SK-N-SH (cell line): ENCODE measurements around the gene ZNF683. TPM values are rescaled to one million over a fixed set of nuclear protein-coding genes. Genes with fewer than 3 reads are reported as not detected.

Experiments used
- CTCF ChIA-PET: fragments of 300-600, 350-600 bp; formaldehyde crosslinking; extraction: SDS; loops from one replicate; lab custom pipeline; 2021; lab: Yijun Ruan, JAX
- POLR2A ChIA-PET: fragments of 350-600 bp; sonication (Branson Sonifier 250); formaldehyde crosslinking; extraction: SDS; loops from one replicate; lab custom pipeline; 2020; ENCODE audit warnings: antibody characterized with exemption, inconsistent platforms; lab: Yijun Ruan, JAX
- DNase-seq: peaks from one replicate; pipeline ENCODE4 v3.0.0; 2012
- H2AFZ ChIP-seq: fragments of 200-600 bp; sonication (generic); 2 replicates; pipeline ENCODE4 v1.8.1; 2016; ENCODE audit warnings: antibody characterized with exemption, mild to moderate bottlenecking, low read depth
- H3F3A ChIP-seq: fragments of 200-600 bp; sonication (generic); replicated peaks from 2 replicates; pipeline ENCODE3; 2016; ENCODE audit warnings: antibody characterized with exemption, mild to moderate bottlenecking; ENCODE audit not compliant: insufficient read depth
- H3K27ac ChIP-seq, 2 experiments: fragments of 200-500 bp in 1 of 2; fragments of 200-600 bp in 1 of 2; sonication (Bioruptor generic) in 1 of 2; sonication (generic), shearing (Covaris generic) in 1 of 2; 2 replicates each; pipeline versions ENCODE4 v1.5.1 to v1.6.1; 2014 to 2016; ENCODE audit warnings: low read depth in 2 of 2, inconsistent platforms in 1 of 2, low read length in 1 of 2, mild to moderate bottlenecking in 1 of 2, mixed read lengths in 1 of 2
- H3K27me3 ChIP-seq: fragments of 200-600 bp; sonication (generic), shearing (Covaris generic); 2 replicates; pipeline ENCODE4 v1.6.1; 2016; ENCODE audit warnings: mixed run types; ENCODE audit not compliant: insufficient read depth
- H3K36me3 ChIP-seq, 2 experiments: fragments of 200-500 bp in 1 of 2; fragments of 200-600 bp in 1 of 2; sonication (Bioruptor generic) in 1 of 2; sonication (generic) in 1 of 2; replicated peaks in 1 of 2; 2 replicates each; pipeline versions ENCODE3 to v1.5.1; 2014 to 2016; ENCODE audit warnings: low read length in 1 of 2, mild to moderate bottlenecking in 1 of 2; ENCODE audit not compliant: insufficient read depth in 2 of 2, control insufficient read depth in 1 of 2
- H3K4me1 ChIP-seq, 2 experiments: fragments of 200-500 bp in 1 of 2; fragments of 200-600 bp in 1 of 2; sonication (Bioruptor generic) in 1 of 2; sonication (generic), shearing (Covaris generic) in 1 of 2; 2 replicates each; pipeline versions ENCODE4 v1.5.1 to v1.6.1; 2014 to 2016; ENCODE audit warnings: low read depth in 1 of 2, low read length in 1 of 2, mixed run types in 1 of 2; ENCODE audit not compliant: insufficient read depth in 2 of 2, control insufficient read depth in 1 of 2
- H3K4me2 ChIP-seq: fragments of 200-600 bp; sonication (generic), shearing (Covaris generic); 2 replicates; pipeline ENCODE4 v1.6.1; 2017; ENCODE audit warnings: mixed run types
- H3K4me3 ChIP-seq, 2 experiments: fragments of 200-500 bp in 1 of 2; fragments of 200-600 bp in 1 of 2; sonication (Bioruptor generic) in 1 of 2; sonication (generic), shearing (Covaris generic) in 1 of 2; 2 replicates each; pipeline versions ENCODE4 v1.5.1 to v1.8.1; 2014 to 2016; ENCODE audit warnings: low read depth in 2 of 2, inconsistent platforms in 1 of 2, low read length in 1 of 2, mild to moderate bottlenecking in 1 of 2, mixed read lengths in 1 of 2, moderate library complexity in 1 of 2
- H3K79me2 ChIP-seq: fragments of 200-600 bp; sonication (generic); 2 replicates; pipeline ENCODE4 v1.8.1; 2017; ENCODE audit warnings: mild to moderate bottlenecking; ENCODE audit not compliant: insufficient read depth
- H3K9ac ChIP-seq: fragments of 200-600 bp; sonication (generic); 2 replicates; pipeline ENCODE4 v1.6.1; 2017; ENCODE audit warnings: mixed run types
- H3K9me2 ChIP-seq: fragments of 200-600 bp; sonication (generic); 2 replicates; pipeline ENCODE4 v1.6.1; 2017; ENCODE audit warnings: mixed run types
- H3K9me3 ChIP-seq: fragments of 200-600 bp; sonication (generic); 2 replicates; pipeline ENCODE4 v1.6.1; 2017; ENCODE audit warnings: mixed run types, mild to moderate bottlenecking, moderate library complexity
- H4K20me1 ChIP-seq: fragments of 200-600 bp; sonication (generic); 2 replicates; pipeline ENCODE4 v1.6.1; 2017; ENCODE audit warnings: mild to moderate bottlenecking, mixed run types; ENCODE audit not compliant: insufficient read depth
- EP300 ChIP-seq, 2 experiments: IDR thresholded peaks; 2 replicates each; pipeline versions ENCODE4 v1.4.0 to v1.6.1; 2012; ENCODE audit warnings: borderline replicate concordance in 1 of 2, low read depth in 1 of 2, low read length in 1 of 2
- EZH2phosphoT487 ChIP-seq: fragments of 200-600 bp; sonication (generic); IDR thresholded peaks from 2 replicates; pipeline ENCODE4 v1.6.1; 2017; ENCODE audit warnings: low read depth, mixed run types, mild to moderate bottlenecking, antibody characterized with exemption, moderate library complexity, borderline replicate concordance
- FOSL2 ChIP-seq: IDR thresholded peaks from 2 replicates; pipeline ENCODE4 v1.4.0; 2012; ENCODE audit warnings: low read depth, mild to moderate bottlenecking, moderate library complexity, borderline replicate concordance
- FOXJ3 ChIP-seq: sonication (generic); formaldehyde crosslinking; IDR thresholded peaks from 2 replicates; pipeline ENCODE4 v1.5.1; 2020; ENCODE audit warnings: mild to moderate bottlenecking, missing genetic modification reagents
- GABPA ChIP-seq: IDR thresholded peaks from 2 replicates; pipeline ENCODE4 v1.4.0; 2012; ENCODE audit warnings: low read depth, mild to moderate bottlenecking
- GATA2 ChIP-seq: sonication (generic); formaldehyde crosslinking; IDR thresholded peaks from 2 replicates; pipeline ENCODE4 v1.5.0; 2020; ENCODE audit warnings: mild to moderate bottlenecking, missing genetic modification reagents
- JUND ChIP-seq: IDR thresholded peaks from 2 replicates; pipeline ENCODE4 v1.4.0; 2012
- NFIC ChIP-seq: IDR thresholded peaks from 2 replicates; pipeline ENCODE4 v1.4.0; 2012; ENCODE audit warnings: borderline replicate concordance
- POLR2AphosphoS5 ChIP-seq: IDR thresholded peaks from 2 replicates; pipeline ENCODE4 v1.6.1; 2012; ENCODE audit warnings: low read depth, low read length
- RAD21 ChIP-seq: IDR thresholded peaks from 2 replicates; pipeline ENCODE4 v1.6.1; 2012; ENCODE audit warnings: mild to moderate bottlenecking, low read length
- RFX5 ChIP-seq: IDR thresholded peaks from 2 replicates; pipeline ENCODE4 v1.6.1; 2012; ENCODE audit warnings: mild to moderate bottlenecking, improper control_type of control experiment, low read length
- TAF1 ChIP-seq: IDR thresholded peaks from 2 replicates; pipeline ENCODE4 v1.6.1; 2012; ENCODE audit warnings: low read depth, mild to moderate bottlenecking, low read length, moderate library complexity, borderline replicate concordance
- TCF12 ChIP-seq: IDR thresholded peaks from 2 replicates; pipeline ENCODE4 v1.4.0; 2012
- TEAD4 ChIP-seq: IDR thresholded peaks from 2 replicates; pipeline ENCODE4 v1.4.0; 2012; ENCODE audit warnings: mild to moderate bottlenecking, borderline replicate concordance; ENCODE audit not compliant: insufficient read depth
- YY1 ChIP-seq: IDR thresholded peaks from 2 replicates; pipeline ENCODE4 v1.4.0; 2012; ENCODE audit warnings: low read depth, mild to moderate bottlenecking
- WGBS: methylation state at CpG from one replicate; pipeline ENCODE4 v1.1.6; 2017; ENCODE audit warnings: low lambda C conversion rate; 5-methylcytosine and 5-hydroxymethylcytosine counted together
- polyA plus RNA-seq, 3 experiments: library from polyadenylated mRNA; depleted of rRNA; stranded (reverse); fragments of >200 nt; gene quantifications; 2 replicates each; pipeline ENCODE4 v1.2.3, GENCODE V29; 2012
- TF ChIP-seq, protein P1 (sequence below): fragments of 150-350 bp; IDR thresholded peaks from 2 replicates; pipeline ENCODE4 v1.6.1; 2017; ENCODE audit warnings: antibody characterized with exemption, low read length, low read depth, borderline replicate concordance
- TF ChIP-seq, protein P2 (sequence below): IDR thresholded peaks from 2 replicates; pipeline ENCODE4 v1.4.0; 2012; ENCODE audit warnings: low read depth, borderline replicate concordance
- TF ChIP-seq, protein P3 (sequence below): IDR thresholded peaks from 2 replicates; pipeline ENCODE4 v1.4.0; 2012; ENCODE audit warnings: low read depth, borderline replicate concordance
- TF ChIP-seq, protein P4 (sequence below): fragments of 150-350 bp; IDR thresholded peaks from 2 replicates; pipeline ENCODE4 v1.6.1; 2016; ENCODE audit warnings: mild to moderate bottlenecking, low read depth, low read length
- TF ChIP-seq, protein P5 (sequence below): IDR thresholded peaks from 2 replicates; pipeline ENCODE4; 2012

Gene ZNF683
- polyA plus RNA-seq, 1 of the 3 experiments (the other 2 are of a cell fraction): not detected

DNA sequence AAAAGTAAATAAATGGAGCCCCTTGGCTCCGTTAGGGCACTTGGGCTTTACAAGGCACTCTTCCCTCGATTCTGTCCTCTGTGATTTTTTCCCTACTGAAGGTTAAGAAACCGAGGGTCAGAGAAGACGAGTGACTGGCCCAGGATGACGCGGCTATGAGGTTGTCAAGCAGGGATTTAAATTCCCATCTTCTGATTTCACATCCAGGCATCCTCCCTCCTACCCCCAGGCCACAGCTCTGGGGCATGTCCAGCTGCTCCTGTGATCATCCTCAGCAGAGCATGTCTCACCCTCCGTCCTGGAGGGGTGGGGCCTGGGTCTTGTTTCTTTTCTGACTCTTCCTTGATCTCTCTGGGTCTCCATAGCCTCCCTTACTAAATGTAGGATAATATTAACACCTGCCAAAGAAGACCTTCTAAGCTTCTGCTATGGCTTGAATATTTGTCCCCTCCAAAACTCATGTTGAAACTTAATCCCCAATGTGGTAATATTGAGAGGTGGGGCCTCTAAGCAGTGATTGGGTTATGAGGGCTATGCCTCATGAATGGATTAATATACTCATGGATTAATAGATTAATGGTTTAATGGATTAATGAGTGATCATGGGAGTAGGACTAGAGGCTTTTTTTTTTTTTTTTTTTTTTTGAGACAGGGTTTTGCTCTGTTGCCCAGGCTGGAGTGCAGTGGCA is 23.2 kb downstream of the ZNF683 start:
- TF ChIP-seq GATA2 (CRISPR knock-in tag): no peak
- TF ChIP-seq, protein P1, sequence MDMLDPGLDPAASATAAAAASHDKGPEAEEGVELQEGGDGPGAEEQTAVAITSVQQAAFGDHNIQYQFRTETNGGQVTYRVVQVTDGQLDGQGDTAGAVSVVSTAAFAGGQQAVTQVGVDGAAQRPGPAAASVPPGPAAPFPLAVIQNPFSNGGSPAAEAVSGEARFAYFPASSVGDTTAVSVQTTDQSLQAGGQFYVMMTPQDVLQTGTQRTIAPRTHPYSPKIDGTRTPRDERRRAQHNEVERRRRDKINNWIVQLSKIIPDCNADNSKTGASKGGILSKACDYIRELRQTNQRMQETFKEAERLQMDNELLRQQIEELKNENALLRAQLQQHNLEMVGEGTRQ: no peak
- TF ChIP-seq, protein P2, sequence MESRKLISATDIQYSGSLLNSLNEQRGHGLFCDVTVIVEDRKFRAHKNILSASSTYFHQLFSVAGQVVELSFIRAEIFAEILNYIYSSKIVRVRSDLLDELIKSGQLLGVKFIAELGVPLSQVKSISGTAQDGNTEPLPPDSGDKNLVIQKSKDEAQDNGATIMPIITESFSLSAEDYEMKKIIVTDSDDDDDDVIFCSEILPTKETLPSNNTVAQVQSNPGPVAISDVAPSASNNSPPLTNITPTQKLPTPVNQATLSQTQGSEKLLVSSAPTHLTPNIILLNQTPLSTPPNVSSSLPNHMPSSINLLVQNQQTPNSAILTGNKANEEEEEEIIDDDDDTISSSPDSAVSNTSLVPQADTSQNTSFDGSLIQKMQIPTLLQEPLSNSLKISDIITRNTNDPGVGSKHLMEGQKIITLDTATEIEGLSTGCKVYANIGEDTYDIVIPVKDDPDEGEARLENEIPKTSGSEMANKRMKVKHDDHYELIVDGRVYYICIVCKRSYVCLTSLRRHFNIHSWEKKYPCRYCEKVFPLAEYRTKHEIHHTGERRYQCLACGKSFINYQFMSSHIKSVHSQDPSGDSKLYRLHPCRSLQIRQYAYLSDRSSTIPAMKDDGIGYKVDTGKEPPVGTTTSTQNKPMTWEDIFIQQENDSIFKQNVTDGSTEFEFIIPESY: no peak
- TF ChIP-seq RFX5: no peak
- TF ChIP-seq TAF1: no peak
- TF ChIP-seq, protein P3, sequence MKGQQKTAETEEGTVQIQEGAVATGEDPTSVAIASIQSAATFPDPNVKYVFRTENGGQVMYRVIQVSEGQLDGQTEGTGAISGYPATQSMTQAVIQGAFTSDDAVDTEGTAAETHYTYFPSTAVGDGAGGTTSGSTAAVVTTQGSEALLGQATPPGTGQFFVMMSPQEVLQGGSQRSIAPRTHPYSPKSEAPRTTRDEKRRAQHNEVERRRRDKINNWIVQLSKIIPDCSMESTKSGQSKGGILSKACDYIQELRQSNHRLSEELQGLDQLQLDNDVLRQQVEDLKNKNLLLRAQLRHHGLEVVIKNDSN: no peak
- no peak for TF ChIP-seq TCF12
- TF ChIP-seq POLR2AphosphoS5: no peak
- TF ChIP-seq EZH2phosphoT487: no peak
- no peak for TF ChIP-seq EP300 (IDR thresholded peaks at IDR 0.05; ENCODE audit: borderline replicate concordance in 1 of 2, low read depth in 1 of 2, low read length in 1 of 2)
- TF ChIP-seq NFIC: no peak
- TF ChIP-seq, protein P4, sequence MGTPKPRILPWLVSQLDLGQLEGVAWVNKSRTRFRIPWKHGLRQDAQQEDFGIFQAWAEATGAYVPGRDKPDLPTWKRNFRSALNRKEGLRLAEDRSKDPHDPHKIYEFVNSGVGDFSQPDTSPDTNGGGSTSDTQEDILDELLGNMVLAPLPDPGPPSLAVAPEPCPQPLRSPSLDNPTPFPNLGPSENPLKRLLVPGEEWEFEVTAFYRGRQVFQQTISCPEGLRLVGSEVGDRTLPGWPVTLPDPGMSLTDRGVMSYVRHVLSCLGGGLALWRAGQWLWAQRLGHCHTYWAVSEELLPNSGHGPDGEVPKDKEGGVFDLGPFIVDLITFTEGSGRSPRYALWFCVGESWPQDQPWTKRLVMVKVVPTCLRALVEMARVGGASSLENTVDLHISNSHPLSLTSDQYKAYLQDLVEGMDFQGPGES: no peak
- no peak for TF ChIP-seq FOSL2
- no peak for TF ChIP-seq GABPA
- TF ChIP-seq, protein P5, sequence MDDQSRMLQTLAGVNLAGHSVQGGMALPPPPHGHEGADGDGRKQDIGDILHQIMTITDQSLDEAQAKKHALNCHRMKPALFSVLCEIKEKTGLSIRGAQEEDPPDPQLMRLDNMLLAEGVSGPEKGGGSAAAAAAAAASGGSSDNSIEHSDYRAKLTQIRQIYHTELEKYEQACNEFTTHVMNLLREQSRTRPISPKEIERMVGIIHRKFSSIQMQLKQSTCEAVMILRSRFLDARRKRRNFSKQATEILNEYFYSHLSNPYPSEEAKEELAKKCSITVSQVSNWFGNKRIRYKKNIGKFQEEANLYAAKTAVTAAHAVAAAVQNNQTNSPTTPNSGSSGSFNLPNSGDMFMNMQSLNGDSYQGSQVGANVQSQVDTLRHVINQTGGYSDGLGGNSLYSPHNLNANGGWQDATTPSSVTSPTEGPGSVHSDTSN: no peak
- TF ChIP-seq TEAD4: no peak
- TF ChIP-seq JUND: no peak
- no peak for TF ChIP-seq YY1
- no peak for TF ChIP-seq RAD21
- TF ChIP-seq FOXJ3 (CRISPR knock-in tag): no peak
- Histone ChIP-seq H3K9me3 (no peaks in the 10 kb centered on the region), H3K79me2 (no peaks in the 10 kb centered on the region), H3K36me3 (no peaks in the 10 kb centered on the region), H3K9ac (no peak overlapping the region), H3K4me1 (no peaks in the 10 kb centered on the region), H3K9me2 (no peaks in the 10 kb centered on the region), H3K4me3 (no peak overlapping the region), H3F3A (no peaks in the 10 kb centered on the region), H3K27ac (no peak overlapping the region), H4K20me1 (no peaks in the 10 kb centered on the region), H3K4me2 (no peak overlapping the region), H3K27me3 (no peaks in the 10 kb centered on the region), H2AFZ (no peak overlapping the region)
- DNase-seq: no peak
- POLR2A ChIA-PET: no interaction called here
- CTCF ChIA-PET: interaction anchor here (1.0 to 11.9 kb wide), 4 partner anchors 14 to 68 kb away, joined by 3 to 99 read pairs (median 16); no protein-coding TSS in a partner anchor
- WGBS: 62% methylated on average over 7 of the region's 7 CpGs
